ENCODE results near the gene WWOX.

Gene WWOX

DNA sequence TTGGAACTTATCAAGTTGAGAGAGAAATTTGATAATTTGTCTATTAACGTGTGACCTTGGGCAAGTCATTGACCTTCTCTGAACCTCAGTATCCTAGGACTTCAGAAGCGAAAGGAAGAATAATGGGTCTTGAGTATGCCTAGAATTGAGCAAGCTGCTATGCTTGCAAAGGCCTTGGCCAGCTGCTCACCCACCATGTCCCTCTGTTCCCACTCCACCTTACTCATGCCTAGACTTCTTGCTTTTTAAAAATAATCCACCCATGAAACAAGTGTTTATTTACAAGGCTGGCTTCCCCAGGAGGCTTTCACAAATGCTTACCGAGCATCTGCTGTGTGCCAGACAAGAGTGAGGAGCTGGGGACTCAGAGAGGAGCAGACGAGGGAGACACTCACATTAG is 910.4 kb downstream of the WWOX start:
- Mint-ChIP-seq H3K4me3 (no peak overlapping the region), H3K27ac (no peak overlapping the region), H3K4me1 (ENCODE audit: low read depth) (peaks cover 46% of the 10 kb centered on the region), H3K27me3 (no peaks in the 10 kb centered on the region), H3K36me3 (ENCODE audit: low read depth) (no peaks in the 10 kb centered on the region), H3K9me3 (no peaks in the 10 kb centered on the region)
- DNase-seq: no peak

DNA sequence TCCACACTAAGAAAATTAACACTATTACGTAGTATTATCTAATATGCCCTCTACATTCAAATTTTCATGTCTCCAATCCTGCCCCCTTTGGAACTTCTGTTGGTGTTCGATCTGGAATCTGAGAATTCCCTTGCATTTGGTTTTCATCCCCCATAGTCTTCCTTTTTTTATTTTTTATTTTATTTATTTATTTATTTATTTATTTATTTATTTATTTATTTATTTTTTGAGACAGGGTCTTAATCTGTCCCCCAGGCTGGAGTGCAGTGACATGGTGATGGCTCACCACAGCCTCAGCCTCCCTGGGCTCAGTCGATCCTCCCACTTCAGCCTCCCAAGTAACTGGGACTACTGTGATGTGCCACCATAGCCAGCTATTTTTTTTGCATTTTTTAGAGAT is 911.8 kb downstream of the WWOX start:
- DNase-seq: no peak
- H3K4me1 Mint-ChIP-seq (ENCODE audit: low read depth): peaks cover 41% of the 10 kb centered on the region
- no peaks in the 10 kb centered on the region for H3K27me3 Mint-ChIP-seq
- no peak overlapping the region for H3K27ac Mint-ChIP-seq
- no peak overlapping the region for H3K4me3 Mint-ChIP-seq
- H3K36me3 Mint-ChIP-seq (ENCODE audit: low read depth): no peaks in the 10 kb centered on the region
- H3K9me3 Mint-ChIP-seq: no peaks in the 10 kb centered on the region

DNA sequence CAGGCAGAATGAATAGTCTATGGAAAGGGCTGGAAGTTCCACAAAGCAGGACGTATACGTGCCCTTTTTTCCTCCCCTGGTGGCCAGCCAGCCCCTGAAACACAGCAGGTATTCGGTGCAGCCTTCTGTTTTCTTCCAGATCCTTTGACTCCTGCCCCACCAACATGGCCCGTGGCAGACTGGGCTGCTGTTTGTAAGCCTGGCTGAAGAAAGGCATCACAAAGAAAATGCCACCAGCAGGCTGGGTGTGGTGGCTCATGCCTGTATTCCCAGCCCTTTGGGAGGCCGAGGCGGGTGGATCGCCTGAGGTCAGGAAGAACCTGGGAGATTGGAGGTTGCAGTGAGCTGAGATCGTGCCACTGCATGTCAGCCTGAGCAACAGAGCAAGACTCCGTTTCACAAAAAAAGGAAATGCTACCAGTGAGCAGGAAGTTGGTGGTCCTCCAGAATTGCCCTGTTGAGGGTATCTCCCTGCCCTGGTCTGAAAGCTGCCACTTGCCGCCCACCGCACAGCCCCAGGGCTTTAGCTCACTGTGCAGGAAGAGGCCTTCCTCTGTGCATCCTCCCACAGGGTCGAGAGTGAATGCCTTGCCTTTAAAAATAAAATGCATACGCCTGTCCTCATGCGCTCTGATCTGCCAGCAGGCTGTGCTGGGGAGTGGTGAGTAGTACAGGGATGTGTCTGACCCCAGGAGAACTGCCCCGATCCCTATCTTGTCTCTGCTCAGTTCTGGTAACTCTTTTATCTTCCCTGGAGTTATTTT is 913.4 kb downstream of the WWOX start:
- H3K9me3 Mint-ChIP-seq: no peaks in the 10 kb centered on the region
- H3K27me3 Mint-ChIP-seq: no peaks in the 10 kb centered on the region
- DNase-seq: no peak
- no peaks in the 10 kb centered on the region for H3K36me3 Mint-ChIP-seq (ENCODE audit: low read depth)
- H3K27ac Mint-ChIP-seq: peak overlapping the region; percentile 8
- peaks cover 26% of the 10 kb centered on the region for H3K4me1 Mint-ChIP-seq (ENCODE audit: low read depth)
- no peak overlapping the region for H3K4me3 Mint-ChIP-seq

DNA sequence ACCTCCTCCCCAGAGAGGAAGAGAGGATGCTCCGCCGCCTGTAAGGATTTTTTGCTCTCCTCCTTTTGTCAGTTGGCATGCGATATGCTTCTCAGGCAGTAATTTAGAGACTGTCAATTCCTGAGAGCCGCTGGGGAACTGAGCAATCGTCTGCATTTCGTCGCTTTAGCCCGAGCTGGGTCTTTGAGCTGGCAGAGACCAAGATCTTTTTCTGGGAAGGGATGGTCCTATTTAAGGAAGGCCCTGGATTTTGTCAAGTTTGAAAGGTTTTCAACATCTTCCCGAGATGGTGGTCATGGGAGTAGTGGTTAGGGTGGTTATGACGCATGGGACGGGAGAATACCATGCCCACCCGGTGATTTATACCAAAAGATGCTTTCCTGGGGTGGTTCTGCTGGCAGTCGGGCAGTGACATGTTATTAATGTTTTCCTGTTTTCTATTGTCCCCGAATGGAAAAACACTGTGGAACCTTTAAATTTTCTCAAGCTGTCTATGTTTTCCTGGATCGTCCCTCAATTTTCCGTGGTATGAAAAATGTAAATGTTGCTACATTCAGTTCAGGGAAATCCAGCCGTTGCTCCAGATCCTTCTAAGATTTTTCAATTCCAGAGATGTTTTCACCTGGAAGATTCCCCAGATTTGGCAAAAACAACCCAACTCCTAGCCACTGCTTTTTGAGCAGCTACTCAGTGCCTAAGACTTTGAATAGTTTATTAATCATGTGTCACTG is 914.6 kb downstream of the WWOX start:
- Mint-ChIP-seq H3K27ac (no peak overlapping the region), H3K27me3 (no peaks in the 10 kb centered on the region)

DNA sequence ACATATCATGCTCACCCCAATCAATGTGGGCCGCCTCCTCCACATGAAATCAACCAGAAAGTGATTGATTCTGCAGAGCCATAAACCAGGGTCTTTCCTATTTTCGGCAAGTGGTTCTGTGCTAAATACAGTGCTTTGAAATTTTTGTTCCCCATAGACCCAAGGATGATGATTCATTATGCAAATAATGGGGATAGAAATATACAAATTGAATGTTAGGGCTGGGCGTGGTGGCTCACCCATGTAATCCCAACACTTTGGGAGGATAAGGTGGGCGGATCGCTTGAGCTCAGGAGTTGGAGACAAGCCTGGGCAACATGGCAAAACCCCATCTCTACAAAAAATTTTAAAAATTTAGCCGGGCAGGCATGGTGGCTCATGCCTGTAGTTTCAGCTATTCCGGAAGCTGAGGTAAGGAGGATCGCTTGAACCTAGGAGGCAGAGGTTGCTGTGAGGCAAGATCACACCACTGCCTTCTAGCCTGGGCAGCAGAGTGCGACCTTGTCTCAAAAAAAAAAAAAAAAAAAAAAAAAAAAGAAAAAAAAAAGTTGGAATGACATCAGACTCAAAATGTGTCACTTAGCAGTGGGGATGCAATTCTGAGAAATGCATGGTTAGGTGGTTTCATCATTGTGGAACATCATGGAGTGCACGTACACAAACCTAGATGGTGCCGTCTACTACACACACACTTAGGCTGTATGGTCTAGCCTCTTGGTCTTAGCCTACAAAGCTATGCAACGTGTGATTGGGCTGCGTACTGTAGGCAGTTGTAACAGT is 919.4 kb downstream of the WWOX start:
- Mint-ChIP-seq H3K36me3 (ENCODE audit: low read depth) (no peaks in the 10 kb centered on the region), H3K27me3 (no peaks in the 10 kb centered on the region), H3K9me3 (no peaks in the 10 kb centered on the region), H3K4me1 (ENCODE audit: low read depth) (peaks cover 2% of the 10 kb centered on the region), H3K27ac (no peak overlapping the region), H3K4me3 (no peak overlapping the region)
- DNase-seq: no peak

More for the DNA sequence above, 914.6 kb downstream of the WWOX start:
- Mint-ChIP-seq H3K4me1 (ENCODE audit: low read depth) (peaks cover 16% of the 10 kb centered on the region), H3K36me3 (ENCODE audit: low read depth) (no peaks in the 10 kb centered on the region), H3K4me3 (no peak overlapping the region), H3K9me3 (no peaks in the 10 kb centered on the region)
- no peak for DNase-seq

DNA sequence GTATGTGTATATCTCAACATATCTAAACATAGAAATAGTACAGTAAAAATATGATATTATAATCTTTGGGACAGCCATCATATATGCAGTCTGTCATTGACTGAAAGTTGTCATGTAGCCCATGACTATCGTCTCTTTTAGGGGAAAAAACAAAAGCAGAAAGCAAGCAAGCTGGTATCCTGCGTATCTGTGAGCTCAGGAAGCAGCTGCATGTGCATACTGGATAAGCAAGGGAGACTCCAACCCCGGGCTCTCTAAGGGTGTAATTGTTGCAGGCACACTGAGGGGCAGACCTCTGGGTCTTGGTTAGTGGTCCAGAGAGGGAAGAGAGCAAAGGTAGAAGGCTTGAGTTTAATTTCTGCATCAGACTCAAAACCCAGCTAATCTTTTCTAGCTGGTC is 920.0 kb downstream of the WWOX start:
- Mint-ChIP-seq H3K27me3 (no peaks in the 10 kb centered on the region), H3K9me3 (no peaks in the 10 kb centered on the region), H3K4me1 (ENCODE audit: low read depth) (peaks cover 2% of the 10 kb centered on the region), H3K36me3 (ENCODE audit: low read depth) (no peaks in the 10 kb centered on the region), H3K4me3 (no peak overlapping the region), H3K27ac (no peak overlapping the region)
- no peak for DNase-seq

DNA sequence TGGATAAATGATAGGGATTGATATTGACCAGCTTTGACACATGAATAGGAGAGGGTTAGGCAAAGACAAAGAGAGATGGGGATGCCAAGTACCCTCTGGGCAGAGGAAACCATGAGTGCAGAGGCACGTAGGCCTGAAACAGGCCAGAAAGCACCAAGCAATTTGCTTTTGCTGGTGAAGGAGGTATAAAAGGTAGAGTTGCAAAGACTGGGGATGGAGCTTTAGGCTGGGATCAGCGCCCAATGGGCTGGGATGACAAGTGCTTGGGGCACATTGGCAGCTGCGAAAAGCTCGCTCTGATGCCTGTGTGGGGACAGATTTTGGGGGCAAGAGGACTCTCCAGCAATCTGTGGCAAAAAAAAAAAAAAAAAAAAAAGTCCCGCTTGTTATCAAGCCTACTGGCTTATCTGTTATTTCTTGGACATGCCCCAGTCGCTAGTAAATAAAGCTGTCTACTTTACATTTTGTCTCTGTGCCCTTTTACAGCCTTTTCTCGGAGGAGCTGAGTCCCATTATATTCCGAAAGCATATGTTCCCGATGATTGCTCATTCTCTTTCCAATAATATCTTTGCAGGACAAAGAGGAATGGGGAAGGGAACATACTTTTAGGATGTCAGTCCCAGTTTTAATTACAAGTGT is 922.7 kb downstream of the WWOX start:
- Mint-ChIP-seq H3K27me3 (no peaks in the 10 kb centered on the region), H3K4me3 (no peak overlapping the region), H3K27ac (no peak overlapping the region), H3K9me3 (no peaks in the 10 kb centered on the region), H3K36me3 (ENCODE audit: low read depth) (no peaks in the 10 kb centered on the region), H3K4me1 (ENCODE audit: low read depth) (peaks cover 2% of the 10 kb centered on the region)
- DNase-seq: no peak

DNA sequence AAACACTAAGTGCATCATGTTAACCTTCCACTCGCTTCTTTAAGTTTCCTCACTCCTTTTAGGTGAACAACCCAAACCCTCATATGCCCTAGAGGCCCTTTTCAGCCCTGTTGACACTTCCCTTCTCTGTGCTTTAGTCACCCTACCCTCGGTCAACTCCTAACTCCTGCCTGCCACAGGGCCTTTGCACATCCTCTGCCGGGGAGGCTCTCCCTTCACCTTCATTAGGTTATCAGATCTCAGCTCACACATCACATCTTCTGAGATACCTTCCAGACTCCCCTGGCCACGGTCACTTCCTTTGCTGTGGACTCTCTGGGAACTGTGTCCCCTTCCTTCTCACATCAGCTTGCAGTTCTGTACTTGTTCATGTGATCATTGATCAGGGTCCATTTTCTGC is 926.7 kb downstream of the WWOX start:
- no peak overlapping the region for H3K27ac Mint-ChIP-seq
- no peaks in the 10 kb centered on the region for H3K36me3 Mint-ChIP-seq (ENCODE audit: low read depth)

DNA sequence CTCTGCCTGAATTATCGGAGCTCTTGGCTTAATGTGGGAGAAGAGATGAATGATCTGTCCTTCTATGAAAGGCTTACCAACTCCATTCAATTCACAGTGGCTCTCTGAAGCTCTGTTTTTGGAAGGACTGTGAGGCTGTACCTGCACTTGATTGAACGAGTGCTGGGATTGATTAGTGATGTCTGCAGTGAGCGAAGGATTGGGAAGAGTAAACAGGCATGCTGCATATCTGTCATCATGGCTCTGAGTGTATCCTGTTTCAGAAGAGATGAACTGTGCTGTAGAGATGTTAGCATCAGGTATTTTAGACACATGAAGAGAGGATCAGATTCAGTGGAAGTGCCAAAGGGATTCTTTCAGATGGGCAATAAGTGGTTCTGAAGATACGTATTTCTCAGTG is 937.1 kb downstream of the WWOX start:
- no peak overlapping the region for H3K27ac Mint-ChIP-seq
- peaks cover 8% of the 10 kb centered on the region for H3K9me3 Mint-ChIP-seq
- H3K4me1 Mint-ChIP-seq (ENCODE audit: low read depth): peaks cover 7% of the 10 kb centered on the region
- no peak for DNase-seq
- H3K4me3 Mint-ChIP-seq: no peak overlapping the region
- H3K36me3 Mint-ChIP-seq (ENCODE audit: low read depth): no peaks in the 10 kb centered on the region
- no peaks in the 10 kb centered on the region for H3K27me3 Mint-ChIP-seq

More for the DNA sequence above, 926.7 kb downstream of the WWOX start:
- Mint-ChIP-seq H3K9me3 (no peaks in the 10 kb centered on the region), H3K4me1 (ENCODE audit: low read depth) (peaks cover 5% of the 10 kb centered on the region), H3K4me3 (no peak overlapping the region), H3K27me3 (no peaks in the 10 kb centered on the region)
- DNase-seq: no peak

DNA sequence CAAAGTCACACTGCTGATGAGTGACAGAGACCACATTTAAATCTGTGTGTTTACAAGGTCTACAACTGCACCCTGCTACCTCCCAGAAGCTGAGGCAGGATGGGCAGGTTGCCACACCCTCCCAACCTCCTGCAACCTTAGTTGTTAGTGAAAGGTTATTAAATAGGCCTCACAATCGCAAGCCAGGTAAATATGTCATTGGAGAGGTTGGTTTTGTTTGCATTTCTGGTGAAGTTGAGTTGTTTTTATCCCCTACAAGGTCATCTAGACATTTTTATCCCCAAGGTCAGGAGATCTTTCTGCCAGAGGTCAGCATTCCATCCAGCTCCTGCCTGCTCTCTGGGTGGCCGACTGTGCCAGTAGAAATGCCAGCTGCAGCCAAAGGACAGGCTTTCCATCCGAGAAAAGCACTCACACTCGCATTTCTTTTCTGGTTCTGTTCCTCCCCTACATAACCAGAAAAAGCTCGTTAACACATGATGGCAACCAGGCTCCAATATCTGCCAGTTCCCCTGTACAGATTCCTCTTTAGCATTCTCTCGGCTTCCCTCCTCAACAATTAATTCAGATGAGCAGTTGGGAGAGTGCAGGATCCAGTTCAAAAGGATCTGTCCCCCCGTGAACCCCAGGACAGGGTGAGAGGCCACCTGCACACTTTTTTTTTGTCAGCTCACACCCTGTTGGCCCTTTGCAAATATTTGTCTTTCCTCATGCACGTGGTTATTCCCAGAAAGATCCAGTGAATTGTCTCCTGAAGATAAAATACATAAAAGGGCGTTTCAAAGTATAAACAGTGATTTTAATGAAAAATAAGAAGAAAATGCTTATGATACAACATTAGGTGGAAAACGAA is 938.3 kb downstream of the WWOX start:
- Mint-ChIP-seq H3K27me3 (no peaks in the 10 kb centered on the region), H3K36me3 (ENCODE audit: low read depth) (no peaks in the 10 kb centered on the region), H3K4me1 (ENCODE audit: low read depth) (peaks cover 14% of the 10 kb centered on the region), H3K27ac (no peak overlapping the region), H3K9me3 (peaks cover 8% of the 10 kb centered on the region), H3K4me3 (no peak overlapping the region)
- DNase-seq: no peak

DNA sequence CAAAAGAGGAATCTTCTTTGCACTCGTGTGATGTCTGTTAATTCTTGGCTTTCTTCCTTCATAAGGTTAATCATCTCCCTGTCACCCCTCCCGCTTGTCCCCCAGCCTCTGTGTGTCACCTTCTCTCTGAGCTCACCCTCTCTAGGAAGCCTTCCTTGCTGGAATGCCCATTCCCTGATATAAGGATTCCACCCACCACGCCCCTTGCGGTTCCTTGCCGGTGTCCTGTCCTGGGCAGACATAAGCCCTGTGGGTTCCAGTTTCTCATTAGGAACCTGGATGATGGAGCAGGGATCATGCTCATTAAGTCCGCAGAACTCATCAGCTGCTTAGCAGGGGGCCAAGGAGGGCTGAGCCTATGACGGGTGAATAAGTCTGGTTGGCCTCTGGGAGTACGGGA is 941.8 kb downstream of the WWOX start:
- Mint-ChIP-seq H3K4me1 (ENCODE audit: low read depth) (peaks cover 35% of the 10 kb centered on the region), H3K36me3 (ENCODE audit: low read depth) (no peaks in the 10 kb centered on the region), H3K4me3 (no peak overlapping the region), H3K27me3 (no peaks in the 10 kb centered on the region), H3K27ac (no peak overlapping the region), H3K9me3 (peaks cover 3% of the 10 kb centered on the region)
- DNase-seq: no peak

DNA sequence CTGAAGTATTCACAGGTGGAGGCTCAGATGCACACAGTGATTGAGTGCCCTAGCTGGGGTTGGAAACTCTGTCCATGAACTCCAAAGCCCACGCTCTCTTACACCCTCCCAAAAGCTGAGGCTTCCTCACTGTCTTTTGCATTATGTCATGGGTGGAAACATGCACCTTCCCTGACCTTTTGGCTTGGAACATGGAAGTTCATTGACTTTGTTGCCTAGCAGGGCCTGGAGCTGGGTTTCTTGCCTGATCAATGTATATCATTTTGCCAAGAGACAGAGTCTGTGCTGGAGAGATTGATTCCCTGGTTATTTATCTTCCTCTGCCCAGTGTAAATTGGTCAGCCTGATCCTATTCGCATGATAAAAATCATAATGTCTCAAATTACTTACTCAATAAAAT is 942.7 kb downstream of the WWOX start:
- no peaks in the 10 kb centered on the region for H3K9me3 Mint-ChIP-seq

DNA sequence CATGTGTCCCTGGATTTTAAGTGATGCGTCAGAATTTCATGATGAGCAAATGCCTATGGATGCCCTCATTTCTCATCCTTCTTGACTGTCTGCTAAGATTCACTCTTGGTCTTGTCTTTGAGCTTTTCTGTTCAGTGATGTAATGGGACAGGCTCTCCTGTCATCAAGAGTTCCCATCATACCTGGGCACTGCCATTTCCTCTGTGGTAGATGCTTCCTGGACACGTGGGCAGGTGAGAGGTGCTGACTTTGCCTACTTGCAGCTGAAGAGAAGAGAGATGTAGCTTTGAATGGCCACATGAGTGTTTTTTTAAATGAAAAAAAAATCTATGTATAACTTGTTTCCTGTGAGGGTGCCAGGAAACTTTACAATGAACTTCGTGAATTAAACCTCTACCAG is 943.4 kb downstream of the WWOX start:
- no peaks in the 10 kb centered on the region for H3K27me3 Mint-ChIP-seq
- peak; percentile 50 for DNase-seq
- no peak overlapping the region for H3K4me3 Mint-ChIP-seq
- H3K4me1 Mint-ChIP-seq (ENCODE audit: low read depth): peaks cover 42% of the 10 kb centered on the region
- no peaks in the 10 kb centered on the region for H3K9me3 Mint-ChIP-seq
- H3K36me3 Mint-ChIP-seq (ENCODE audit: low read depth): no peaks in the 10 kb centered on the region
- H3K27ac Mint-ChIP-seq: peak overlapping the region; percentile 10

More for the DNA sequence above, 942.7 kb downstream of the WWOX start:
- no peaks in the 10 kb centered on the region for H3K27me3 Mint-ChIP-seq
- H3K4me1 Mint-ChIP-seq (ENCODE audit: low read depth): peaks cover 41% of the 10 kb centered on the region
- no peaks in the 10 kb centered on the region for H3K36me3 Mint-ChIP-seq (ENCODE audit: low read depth)
- no peak overlapping the region for H3K4me3 Mint-ChIP-seq
- DNase-seq: no peak
- no peak overlapping the region for H3K27ac Mint-ChIP-seq

DNA sequence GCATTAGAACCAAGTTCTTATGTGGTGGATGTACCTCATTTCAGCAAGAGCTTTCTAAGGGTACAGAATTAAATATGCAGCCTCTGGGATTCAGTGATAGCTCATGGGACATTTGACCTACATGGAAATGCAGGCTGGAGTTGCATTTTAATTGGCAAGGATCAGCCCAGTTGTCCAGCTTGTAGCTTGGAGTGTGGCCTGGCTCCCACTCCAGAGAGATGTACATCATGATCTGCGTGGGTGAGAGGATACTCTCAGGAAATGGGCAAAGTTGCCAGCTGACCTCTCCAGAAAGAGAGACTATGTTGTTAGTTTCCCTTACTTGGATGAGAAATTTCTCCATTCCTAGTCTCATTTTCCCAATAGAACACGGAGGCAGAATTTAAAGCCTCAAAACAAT is 945.7 kb downstream of the WWOX start:
- H3K9me3 Mint-ChIP-seq: no peaks in the 10 kb centered on the region
- no peaks in the 10 kb centered on the region for H3K27me3 Mint-ChIP-seq
- DNase-seq: no peak
- H3K4me1 Mint-ChIP-seq (ENCODE audit: low read depth): peaks cover 35% of the 10 kb centered on the region
- no peak overlapping the region for H3K27ac Mint-ChIP-seq
- no peaks in the 10 kb centered on the region for H3K36me3 Mint-ChIP-seq (ENCODE audit: low read depth)
- no peak overlapping the region for H3K4me3 Mint-ChIP-seq
